ENCODE results near the gene MECR. TPM values are rescaled to one million over a fixed set of nuclear protein-coding genes. Genes with fewer than 3 reads are reported as not detected.

MECR gene
- total RNA-seq (24.8 and 41.4 TPM in 2 replicates), polyA plus RNA-seq (60.0 and 62.8 TPM in 2 replicates)

DNA sequence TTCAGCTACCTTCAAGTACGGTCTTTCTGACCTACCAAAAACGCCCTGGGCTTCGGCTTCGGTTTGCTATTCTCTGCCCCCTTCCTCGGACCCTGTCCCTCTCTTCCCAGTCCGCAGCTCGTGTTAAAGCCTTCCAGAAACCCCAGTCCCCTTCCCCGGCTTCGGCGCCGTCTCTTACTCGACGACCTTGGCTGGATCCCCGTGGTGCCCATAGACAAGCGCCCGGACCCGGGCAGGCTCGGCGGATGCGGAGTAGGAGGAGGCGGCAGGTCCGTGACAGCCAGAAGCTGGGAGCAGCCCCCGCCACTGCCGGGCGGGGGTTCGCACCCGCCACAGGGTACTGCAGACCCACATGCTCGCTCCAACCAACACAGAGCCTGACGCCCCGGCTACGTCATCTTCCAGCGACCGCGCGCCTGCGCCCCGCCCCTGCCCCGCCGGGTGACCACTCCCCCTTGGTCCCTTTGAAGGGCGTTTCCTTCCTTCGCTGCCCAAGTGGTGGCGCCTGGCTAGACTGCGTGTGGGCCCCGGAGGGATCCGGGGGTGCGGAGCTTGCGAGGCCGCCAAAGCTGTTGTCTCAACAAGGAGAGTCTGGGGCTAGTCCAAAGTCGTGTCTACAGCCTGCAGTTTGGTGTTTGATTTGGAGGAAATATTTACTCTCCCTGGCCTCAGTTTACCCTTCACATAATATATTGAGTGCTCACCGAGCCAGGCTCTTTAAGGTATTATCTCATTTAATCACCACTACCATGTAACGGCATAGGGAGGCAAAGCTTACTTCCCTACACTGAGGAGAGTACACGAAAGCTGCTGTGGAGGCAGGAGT, at the start of gene MECR:
MECR (minus strand) TSS at position 382 of the 826 bp plus-strand sequence; CDS start at position 354, 28 bp downstream.
- Histone ChIP-seq H3K27ac (no peak within 1 kb of the TSS), H3K36me3 (no peaks in the 10 kb centered on the region), H3K27me3 (peaks cover 10% of the 10 kb centered on the region), H3K4me1 (ENCODE audit: low read depth) (no peaks in the 10 kb centered on the region), H3K9me3 (ENCODE audit: low read depth) (no peaks in the 10 kb centered on the region), H3K4me3 (peak within 1 kb of the TSS; percentile 69)
- TF ChIP-seq, protein P1, sequence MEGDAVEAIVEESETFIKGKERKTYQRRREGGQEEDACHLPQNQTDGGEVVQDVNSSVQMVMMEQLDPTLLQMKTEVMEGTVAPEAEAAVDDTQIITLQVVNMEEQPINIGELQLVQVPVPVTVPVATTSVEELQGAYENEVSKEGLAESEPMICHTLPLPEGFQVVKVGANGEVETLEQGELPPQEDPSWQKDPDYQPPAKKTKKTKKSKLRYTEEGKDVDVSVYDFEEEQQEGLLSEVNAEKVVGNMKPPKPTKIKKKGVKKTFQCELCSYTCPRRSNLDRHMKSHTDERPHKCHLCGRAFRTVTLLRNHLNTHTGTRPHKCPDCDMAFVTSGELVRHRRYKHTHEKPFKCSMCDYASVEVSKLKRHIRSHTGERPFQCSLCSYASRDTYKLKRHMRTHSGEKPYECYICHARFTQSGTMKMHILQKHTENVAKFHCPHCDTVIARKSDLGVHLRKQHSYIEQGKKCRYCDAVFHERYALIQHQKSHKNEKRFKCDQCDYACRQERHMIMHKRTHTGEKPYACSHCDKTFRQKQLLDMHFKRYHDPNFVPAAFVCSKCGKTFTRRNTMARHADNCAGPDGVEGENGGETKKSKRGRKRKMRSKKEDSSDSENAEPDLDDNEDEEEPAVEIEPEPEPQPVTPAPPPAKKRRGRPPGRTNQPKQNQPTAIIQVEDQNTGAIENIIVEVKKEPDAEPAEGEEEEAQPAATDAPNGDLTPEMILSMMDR (IDR thresholded peaks at IDR 0.05; ENCODE audit: low read depth, low read length) = peak; percentile 22
- peak; percentile 94 to 95 for DNase-seq (ENCODE audit: low read depth in 1 of 2, low spot score in 1 of 2)

GRCh38 chr1:29279951-29280391, 49.2 kb upstream of the MECR start:
- H3K4me1 ChIP-seq (ENCODE audit: low read depth) = no peaks in the 10 kb centered on the region
- H3K36me3 ChIP-seq = no peaks in the 10 kb centered on the region
- no peak overlapping the region for H3K4me3 ChIP-seq
- no peaks in the 10 kb centered on the region for H3K27me3 ChIP-seq
- no peaks in the 10 kb centered on the region for H3K9me3 ChIP-seq (ENCODE audit: low read depth)
- H3K27ac ChIP-seq = no peak overlapping the region
- no peak for DNase-seq (ENCODE audit: low read depth in 1 of 2, low spot score in 1 of 2)
- TF ChIP-seq, protein P1 (IDR thresholded peaks at IDR 0.05; ENCODE audit: low read depth, low read length) = no peak

DNA sequence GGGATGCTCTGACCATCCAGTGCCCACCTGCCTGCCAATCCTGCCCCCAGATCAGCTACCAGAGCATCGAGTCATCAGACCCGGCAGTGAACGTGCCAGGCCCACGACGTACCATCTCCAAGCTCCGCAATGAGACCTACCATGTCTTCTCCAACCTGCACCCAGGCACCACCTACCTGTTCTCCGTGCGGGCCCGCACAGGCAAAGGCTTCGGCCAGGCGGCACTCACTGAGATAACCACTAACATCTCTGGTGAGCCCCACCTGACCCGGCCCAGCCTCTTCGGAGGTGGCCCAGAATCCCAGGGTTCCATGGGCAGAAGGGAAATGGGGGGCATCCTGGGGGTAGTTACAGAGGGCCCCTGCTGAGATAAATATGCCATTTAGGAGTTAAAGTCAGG, 48.7 kb upstream of the MECR start:
- no peaks in the 10 kb centered on the region for H3K9me3 ChIP-seq (ENCODE audit: low read depth)
- no peaks in the 10 kb centered on the region for H3K36me3 ChIP-seq
- H3K27ac ChIP-seq = no peak overlapping the region
- DNase-seq (ENCODE audit: low read depth in 1 of 2, low spot score in 1 of 2) = no peak
- TF ChIP-seq, protein P1 (IDR thresholded peaks at IDR 0.05; ENCODE audit: low read depth, low read length) = no peak
- no peak overlapping the region for H3K4me3 ChIP-seq
- H3K27me3 ChIP-seq = no peaks in the 10 kb centered on the region
- H3K4me1 ChIP-seq (ENCODE audit: low read depth) = no peaks in the 10 kb centered on the region

- Histone ChIP-seq H3K27me3 (no peaks in the 10 kb centered on the region), H3K27ac (no peak overlapping the region), H3K9me3 (ENCODE audit: low read depth) (no peaks in the 10 kb centered on the region)
These were observed 47.4 kb upstream of the MECR start for GRCh38 chr1:29278124-29278523.

GRCh38 chr1:29275435-29275834, 44.7 kb upstream of the MECR start:
- H3K27me3 ChIP-seq = no peaks in the 10 kb centered on the region
- peaks cover 15% of the 10 kb centered on the region for H3K4me1 ChIP-seq (ENCODE audit: low read depth)
- TF ChIP-seq, protein P1 (IDR thresholded peaks at IDR 0.05; ENCODE audit: low read depth, low read length) = no peak
- DNase-seq (ENCODE audit: low read depth in 1 of 2, low spot score in 1 of 2) = no peak
- no peak overlapping the region for H3K27ac ChIP-seq
- H3K36me3 ChIP-seq = no peaks in the 10 kb centered on the region
- H3K9me3 ChIP-seq (ENCODE audit: low read depth) = no peaks in the 10 kb centered on the region
- H3K4me3 ChIP-seq = no peak overlapping the region

More at GRCh38 chr1:29278124-29278523, 47.4 kb upstream of the MECR start:
- Histone ChIP-seq H3K4me1 (ENCODE audit: low read depth) (no peaks in the 10 kb centered on the region), H3K36me3 (no peaks in the 10 kb centered on the region), H3K4me3 (no peak overlapping the region)
- DNase-seq (ENCODE audit: low read depth in 1 of 2, low spot score in 1 of 2) = no peak
- TF ChIP-seq, protein P1 (IDR thresholded peaks at IDR 0.05; ENCODE audit: low read depth, low read length) = no peak
